ENCODE data around the gene DAAM2.

DNA sequence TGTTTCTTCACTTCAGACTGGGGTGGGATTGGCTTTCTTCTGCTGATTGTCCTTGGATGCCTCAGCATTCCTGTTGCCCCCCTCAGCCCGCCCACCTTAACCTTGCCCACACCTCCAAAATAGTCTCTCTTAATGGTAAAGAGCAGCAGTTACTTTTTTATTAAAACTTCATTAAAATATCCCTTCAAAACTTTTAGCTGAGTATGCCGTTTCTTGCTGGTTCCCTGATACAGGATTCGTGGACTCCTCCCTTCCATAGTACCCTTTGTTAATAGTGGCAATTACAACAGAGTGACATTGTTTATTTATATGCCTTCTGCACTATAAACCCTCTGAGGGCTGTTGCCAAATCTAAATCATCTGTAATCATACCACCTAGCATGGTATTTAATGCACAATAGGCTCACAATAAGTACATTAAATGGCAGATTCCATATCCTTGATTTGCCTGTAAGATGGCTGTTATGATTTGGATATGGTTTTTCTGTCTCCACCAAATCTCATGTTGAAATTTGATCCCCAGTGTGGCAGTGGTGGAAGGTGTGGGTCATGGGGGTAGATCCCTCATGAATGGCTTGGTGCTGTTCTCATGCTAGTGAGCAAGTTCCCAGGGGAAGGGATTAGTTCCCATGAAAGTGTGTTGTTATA is 145.6 kb downstream of the DAAM2 start:
- TF ChIP-seq YY1 (IDR thresholded peaks at IDR 0.05; ENCODE audit: insufficient read depth, insufficient read length), result no peak
- no peak for TF ChIP-seq SUZ12 (IDR thresholded peaks at IDR 0.05; ENCODE audit: extremely low read depth, insufficient read depth, insufficient read length)

Data from NT2/D1 (cell line).